Stimulated activated naive CD8-positive, alpha-beta T cell treated with anti-CD3 and anti-CD28 coated beads, Interleukin-15, Interleukin-2, amounts not matched to agents 100 U/mL and 50 U/mL, for 24 hours (primary cell): Measurements from ENCODE around the gene COL4A5.
"Not testable (repeated sequence)": the region's sequence is repeated elsewhere in the genome, so short reads cannot be mapped to it uniquely, and the experiment has no call there.

Source experiments
- ATAC-seq: fragments of 150-1000 bp; cut with Tn5 transposase; one replicate; pipeline ENCODE4 v1.10.0; 2021
- DNase-seq: peaks from one replicate; pipeline ENCODE4 v3.0.0; 2021

The COL4A5 gene

DNA sequence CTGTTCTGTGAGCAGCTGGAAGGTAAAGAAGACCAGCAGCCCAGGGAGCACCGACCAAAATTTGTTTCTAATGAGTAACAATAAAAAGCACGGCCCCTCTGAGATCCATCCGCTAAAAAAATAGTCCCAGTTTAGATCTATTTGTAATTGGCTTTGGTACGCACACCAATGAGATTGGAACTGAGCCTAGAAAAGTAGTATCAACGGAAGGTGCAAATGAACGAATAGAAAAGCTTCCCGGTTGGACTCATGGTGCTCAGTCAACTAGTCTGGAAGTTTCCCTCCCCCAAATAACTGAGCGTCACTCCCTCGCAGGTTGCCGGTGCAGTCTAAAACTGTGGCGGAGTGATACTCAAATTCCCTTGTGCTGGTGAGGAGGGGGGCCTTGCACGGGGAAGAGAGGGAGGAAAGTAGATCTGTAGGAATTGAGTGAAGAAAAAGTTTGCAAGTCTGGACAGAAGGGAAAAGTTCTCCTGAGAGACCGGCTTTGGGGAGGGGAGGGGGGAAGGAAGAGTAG is at the start of gene COL4A5:
Gene COL4A5 (plus strand): TSS at position 413 of the 517 bp plus-strand sequence. CDS start 288 bp downstream, outside the sequence.
- DNase-seq (no peak), ATAC-seq (no peak)

DNA sequence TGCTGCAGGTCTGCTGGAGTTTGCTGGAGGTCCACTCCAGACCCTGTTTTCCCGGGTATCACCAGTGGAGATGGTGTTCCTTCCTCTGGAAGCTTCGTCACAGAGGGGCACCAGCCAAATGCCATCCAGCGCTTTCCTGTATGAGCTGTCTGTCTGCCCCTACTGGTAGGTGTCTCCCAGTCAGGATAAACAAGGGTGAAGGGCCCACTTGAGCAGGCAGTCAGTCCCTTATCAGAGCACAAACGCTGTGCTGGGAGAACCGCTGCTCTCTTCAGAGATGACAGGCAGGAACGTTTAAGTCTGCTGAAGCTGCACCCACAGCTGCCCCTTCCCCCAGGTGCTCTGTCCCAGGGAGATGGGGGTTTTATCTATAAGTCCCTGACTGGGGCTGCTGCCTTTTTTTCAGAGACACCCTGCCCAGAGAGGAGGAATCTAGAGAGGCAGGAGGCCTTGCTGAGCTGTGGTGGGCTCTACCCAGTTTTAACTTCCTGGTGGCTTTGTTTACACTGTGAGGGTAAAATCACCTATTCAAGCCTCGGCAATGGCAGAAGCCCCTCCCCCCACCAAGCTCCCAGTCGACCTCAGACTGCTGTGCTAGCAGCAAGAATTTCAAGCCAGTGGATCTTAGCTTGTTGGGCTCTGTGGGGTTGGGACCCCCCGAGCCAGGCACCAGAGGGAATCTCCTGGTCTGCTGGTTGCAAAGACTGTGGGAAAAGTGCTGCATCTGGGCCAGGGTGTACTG is 48.5 kb upstream of the COL4A5 start:
- ATAC-seq, DNase-seq: not testable (repeated sequence)

DNA sequence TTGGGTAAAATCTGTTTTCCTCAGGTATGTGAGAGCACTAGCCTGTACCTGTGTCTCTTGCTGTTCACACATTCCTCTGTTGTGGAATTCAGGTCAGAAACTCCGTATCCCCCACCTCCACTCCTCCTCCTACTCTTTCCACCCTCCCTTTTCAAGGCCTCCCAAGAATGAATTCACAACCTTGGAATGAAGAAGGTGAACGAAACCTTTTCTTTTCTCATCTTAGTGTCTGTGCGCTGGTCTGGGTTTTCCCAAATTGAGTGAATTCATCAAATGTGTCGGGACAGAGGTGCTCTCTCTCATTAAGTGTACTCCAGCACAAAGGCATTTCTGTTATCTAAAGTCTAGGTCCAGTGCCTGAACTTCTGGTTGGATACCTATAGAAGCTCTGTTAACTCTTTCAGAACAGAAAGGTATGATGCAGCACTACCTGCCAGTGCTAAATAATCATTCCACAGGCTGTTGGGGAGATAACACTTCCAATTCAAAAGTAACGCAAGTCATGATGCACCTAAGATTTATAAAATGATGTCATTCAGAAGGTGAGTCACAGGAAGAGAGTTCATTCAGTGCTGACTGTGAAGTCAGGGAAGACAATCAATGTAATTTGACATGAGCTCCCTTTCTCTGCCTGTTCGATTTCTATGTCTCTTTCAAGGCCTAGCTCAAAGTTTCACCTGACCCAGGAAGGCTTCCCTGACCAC is 43.3 kb upstream of the COL4A5 start:
- no peak for ATAC-seq
- DNase-seq: no peak

DNA sequence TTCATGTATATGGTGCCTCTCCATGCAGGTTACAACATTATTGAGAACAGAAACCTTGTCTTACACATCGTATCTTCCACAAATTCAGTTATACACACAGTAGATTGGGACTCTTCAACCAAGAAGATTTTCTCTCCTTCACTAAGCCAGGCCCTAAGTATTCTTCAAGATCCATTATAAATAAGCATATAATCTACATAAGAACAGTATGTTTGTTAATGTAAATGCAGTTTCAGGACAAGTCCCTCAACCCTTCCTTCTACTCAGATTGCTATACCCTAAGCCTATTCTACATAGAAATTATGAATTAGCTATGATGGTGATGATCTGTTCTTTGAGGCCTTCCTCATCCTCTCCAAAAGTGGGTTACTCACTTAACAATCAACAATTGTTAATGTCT is 42.7 kb upstream of the COL4A5 start:
- no peak for ATAC-seq

DNA sequence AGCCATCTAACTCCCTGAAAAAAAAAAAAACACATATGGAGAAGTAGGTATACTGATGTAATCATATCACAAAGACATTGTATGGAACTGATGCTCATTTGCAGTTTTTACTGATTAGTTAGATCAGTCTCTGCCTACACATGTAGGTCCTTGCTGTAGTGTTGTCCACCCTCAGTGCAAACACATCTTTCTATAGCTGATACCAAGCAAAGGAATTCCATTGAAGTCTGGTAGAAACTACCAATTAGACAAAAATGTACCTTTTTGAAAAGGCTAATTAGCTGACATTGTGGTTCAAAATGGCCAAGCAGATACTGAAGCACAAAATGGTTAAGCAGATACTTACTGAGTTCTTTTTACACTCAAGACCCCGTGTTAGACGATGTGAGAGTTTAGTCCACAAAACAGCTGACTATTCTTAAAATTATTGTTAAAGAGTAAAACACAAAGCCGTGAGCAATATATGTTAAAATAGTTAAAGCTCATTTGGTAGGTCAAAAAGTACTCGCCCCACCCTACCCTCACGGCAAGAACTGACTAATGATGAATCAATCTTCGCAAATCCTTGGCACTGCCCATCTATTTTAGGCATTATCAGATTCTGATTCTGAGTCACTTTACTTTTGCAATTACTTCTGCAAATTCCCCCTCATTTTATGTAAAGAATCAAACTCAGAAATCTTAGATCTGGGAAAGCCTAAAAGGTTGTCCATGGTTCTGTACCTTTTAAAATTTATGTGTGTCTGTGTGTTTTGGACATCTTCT is 41.8 kb upstream of the COL4A5 start:
- ATAC-seq (no peak), DNase-seq (no peak)

More for the DNA sequence above, 42.7 kb upstream of the COL4A5 start:
- DNase-seq: no peak

DNA sequence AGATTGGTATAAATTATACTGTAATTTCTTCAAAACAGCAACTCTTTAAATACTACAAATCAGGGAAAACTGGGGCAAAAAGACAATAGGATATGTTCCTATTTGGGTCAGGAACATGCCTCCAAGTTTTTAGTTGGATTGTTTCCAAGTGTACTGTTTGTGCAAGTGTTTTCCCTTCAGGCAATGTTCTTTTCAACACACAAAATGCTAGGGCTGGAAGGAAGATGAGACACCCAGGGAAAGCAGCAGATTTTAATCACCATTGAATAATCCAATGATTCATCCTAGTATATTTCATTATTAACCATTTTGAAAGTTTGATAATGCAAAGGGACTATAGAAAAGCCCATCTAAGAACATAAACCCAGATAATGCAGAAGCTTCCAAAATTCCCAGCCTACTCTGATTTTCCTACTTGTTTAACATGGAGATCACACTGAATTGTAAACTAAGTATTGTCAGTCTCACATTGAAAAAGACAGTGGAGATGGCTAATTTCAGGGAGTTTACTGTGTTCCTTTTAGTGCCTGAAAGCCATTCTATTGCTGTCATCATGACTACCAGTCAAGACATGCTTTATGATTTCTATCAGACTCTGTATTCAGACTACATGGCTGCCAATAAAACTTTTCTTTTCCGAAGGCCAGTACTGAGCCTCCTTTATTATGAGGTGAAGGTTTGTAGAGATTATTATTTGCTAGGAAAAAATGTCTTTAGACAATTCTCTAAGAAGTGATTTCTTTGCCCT is 40.0 kb upstream of the COL4A5 start:
- DNase-seq (no peak), ATAC-seq (no peak)

DNA sequence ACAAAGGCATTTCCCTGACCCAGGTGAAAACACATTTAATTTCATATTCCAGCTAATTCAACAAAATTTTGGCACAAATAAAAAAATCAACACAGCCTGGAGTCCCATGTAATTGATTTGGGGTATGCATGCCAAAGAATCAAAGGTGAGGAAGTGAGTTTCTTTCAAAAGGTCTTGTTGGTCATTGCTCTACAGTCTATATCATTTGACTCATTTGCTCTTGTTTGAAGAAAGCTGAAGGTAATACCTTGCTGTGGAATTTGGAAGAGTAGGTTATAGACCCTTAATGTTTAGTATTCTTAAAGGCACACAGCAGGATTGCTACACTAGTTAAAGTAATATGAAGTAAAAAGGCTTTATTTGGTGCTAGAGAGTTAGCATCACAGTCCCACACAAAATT is 26.9 kb upstream of the COL4A5 start:
- DNase-seq: no peak
- no peak for ATAC-seq

DNA sequence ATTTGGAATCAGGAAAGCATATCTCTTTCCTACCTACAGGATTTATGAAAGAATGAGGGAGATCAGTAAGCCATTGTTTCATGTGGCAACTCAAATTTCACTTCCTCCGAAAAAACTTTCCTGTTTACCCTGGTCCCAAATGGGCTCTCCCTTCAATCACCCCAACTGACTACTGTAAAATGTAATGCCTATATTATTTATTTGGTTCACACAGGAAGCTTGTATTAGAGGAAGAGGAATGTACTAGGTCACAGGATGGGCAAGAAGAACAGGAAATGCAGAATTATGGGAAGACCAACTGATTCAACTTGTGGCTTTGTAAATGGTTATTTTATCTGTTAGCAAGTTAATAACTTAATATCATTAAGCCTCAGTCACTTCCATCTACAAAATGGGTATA is 24.5 kb upstream of the COL4A5 start:
- DNase-seq (no peak), ATAC-seq (no peak)

DNA sequence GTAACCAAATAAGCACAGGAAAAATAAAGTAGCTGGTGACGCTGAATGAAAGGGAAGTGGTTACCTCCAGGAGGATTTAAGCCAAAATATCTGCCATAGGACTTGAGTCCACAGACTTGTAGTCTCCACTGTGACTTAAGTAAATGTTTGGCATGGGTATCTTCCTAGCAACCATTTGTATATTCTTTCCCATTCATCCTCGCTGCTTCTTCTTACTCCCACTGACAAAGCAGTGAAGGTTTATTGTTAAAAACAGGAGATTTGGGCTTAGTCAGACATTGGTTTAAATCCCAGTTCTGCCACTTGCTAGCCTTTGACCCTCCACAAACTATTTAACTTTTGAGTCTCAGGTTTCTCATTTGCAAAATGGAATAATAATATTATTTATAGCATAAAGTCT is 23.7 kb upstream of the COL4A5 start:
- DNase-seq: no peak
- ATAC-seq: no peak

DNA sequence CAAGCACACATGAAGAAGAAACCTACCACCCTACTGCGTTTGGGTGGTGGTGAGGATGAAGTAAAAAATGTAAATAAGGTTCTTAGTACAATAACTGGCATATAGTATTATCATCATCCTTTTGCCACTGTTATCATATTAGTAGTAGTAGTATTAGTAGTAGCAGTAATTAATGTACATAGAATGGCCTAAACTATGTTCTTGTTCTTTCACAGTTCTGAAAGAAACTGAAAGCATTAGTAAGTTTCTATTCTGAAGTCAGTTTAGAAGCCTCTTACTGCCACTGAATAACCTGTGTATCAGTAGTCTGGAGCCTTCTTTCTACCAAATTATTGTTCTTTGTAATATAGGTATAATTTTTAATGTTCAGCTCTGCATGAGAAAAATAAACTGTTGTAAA is 22.4 kb upstream of the COL4A5 start:
- no peak for DNase-seq
- ATAC-seq: no peak

DNA sequence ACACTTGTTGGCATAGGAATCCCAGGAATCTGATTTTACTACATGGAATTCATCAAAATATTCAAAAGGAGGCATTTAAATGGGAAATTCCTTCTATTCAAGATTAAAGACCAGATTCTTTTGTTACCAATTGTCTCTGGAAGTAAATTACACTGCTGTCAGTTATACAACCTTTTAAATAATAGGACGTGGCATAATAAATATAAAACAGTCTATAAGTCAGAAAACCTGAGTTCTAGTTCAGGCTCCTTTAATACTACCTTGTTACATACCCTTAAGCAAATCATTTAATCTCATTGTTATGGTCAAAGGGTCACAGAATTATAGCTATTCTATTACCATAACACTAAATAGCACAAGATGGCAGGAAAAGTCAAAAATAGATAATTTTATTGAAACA is 20.2 kb upstream of the COL4A5 start:
- DNase-seq (no peak), ATAC-seq (no peak)

DNA sequence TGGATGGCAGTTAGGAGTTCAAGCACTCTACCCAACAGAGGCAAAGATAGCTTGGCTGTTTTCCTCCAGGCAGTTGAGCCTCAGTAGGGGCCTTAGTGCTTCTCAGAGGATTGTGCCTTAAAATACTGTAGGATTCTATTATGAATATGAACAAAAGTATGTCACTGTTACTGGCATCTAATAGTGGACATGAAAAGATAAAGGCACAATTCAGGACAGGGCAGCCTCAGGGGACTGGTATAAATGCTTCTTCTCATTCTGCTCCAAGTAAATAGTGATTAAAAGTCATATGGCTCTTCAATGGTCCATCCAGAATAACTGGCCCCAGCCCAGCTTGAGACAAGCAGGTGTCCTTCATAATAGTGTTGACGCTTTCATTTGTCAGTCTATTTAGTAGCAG is 19.2 kb upstream of the COL4A5 start:
- DNase-seq (no peak), ATAC-seq (no peak)

DNA sequence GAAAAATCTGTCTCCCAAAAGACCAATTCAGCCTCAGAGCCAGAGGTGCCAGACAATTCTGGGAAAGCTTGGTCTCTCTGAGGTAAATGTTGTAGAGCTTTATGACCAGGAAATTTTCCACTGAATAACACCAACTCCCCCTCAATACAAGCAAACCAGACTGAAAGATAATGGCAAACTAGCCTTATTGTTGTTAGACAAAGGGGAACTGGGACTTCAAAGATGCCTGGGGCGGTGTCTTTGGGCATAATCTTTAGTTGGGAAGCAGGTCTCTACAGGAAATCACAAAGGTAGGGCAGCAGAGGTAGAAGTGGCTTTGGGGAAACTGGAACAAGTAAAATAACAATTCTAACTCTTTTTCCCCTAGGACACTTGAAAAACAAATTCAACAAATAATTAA is 13.4 kb upstream of the COL4A5 start:
- DNase-seq (no peak), ATAC-seq (no peak)

DNA sequence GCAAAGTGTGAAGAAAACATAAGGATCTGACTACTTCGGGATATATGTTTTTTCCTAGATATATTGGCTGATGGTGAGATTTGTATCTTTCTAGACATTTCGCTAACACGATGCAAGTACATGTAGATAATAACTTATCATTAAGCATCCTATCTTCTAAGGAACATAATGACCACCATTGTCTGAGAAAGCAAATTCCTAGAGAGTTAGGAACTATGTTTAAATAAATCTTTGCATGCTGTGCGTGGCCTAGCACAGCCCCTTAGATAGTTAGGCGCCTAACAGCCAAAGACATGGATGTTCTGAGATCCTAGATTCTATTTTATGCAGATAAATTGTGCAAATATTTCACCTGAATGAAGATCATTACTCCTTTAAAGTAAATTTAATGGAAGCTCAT is 4.4 kb upstream of the COL4A5 start:
- ATAC-seq: no peak
- no peak for DNase-seq

DNA sequence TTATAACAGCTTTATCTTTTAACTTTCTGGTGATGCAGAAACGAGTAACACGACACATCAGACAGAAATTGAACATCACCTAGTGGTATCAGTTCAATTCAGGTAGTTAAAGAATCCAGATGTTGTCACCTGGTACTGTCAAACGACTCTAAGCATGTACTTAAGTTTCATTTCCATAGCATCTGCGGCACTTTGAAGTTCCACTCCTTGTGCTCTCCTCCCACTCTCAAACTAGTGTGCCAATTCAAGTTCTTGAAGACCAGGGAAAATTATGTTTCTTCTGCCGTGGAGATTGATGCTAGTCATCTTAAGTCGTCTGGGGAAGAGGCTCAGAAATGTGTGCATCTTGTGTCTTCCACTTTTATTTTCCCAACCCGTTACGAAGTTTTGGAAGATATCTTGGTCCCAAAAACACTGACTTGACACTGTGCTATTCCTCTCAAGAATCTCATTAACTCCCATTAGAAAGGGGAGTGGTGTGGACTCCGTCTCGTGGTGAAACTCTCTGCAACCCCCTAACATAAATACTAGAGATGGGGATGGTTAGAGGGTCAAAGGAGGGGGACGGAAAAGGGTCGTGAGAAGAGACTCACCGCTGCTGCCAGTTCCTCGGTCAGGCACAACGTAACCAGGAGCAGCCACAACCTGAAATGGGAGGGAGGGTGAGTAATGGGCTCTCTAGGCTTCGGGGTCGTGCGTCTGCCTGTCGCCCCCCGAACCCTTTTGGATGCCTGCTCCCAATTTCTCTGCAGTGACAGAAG is 2.1 kb upstream of the COL4A5 start:
- no peak for ATAC-seq
- no peak for DNase-seq

DNA sequence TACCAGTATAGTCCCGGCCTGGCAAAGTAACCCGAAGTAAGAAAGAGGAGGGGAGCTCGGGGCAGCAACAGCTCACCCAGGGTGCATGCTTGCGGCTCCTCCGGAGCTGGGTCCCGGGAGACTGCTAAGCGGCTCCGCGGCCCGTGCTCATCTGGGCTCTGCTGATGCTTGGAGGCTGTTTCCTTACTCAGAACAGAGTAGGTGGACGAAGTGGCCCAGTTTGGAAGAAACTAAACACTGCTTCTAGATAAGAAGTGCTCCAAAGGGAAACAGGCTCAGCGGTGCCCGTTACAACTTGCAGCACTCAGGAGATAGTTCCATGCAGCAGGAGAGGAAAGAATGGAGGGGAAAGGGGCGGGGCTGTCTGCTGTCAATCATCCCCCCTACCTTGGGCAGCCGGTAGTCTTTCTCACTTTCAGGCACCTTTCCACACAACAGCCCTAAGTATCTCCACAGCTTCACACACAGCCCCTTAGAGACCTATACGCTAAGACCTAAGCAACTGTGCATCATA is 1.5 kb upstream of the COL4A5 start, which contains the start of gene COL4A6:
Gene COL4A6 (minus strand): TSS at position 313 of the 514 bp plus-strand sequence. CDS start 226 bp downstream, at position 87.
- no peak for DNase-seq
- no peak for ATAC-seq

DNA sequence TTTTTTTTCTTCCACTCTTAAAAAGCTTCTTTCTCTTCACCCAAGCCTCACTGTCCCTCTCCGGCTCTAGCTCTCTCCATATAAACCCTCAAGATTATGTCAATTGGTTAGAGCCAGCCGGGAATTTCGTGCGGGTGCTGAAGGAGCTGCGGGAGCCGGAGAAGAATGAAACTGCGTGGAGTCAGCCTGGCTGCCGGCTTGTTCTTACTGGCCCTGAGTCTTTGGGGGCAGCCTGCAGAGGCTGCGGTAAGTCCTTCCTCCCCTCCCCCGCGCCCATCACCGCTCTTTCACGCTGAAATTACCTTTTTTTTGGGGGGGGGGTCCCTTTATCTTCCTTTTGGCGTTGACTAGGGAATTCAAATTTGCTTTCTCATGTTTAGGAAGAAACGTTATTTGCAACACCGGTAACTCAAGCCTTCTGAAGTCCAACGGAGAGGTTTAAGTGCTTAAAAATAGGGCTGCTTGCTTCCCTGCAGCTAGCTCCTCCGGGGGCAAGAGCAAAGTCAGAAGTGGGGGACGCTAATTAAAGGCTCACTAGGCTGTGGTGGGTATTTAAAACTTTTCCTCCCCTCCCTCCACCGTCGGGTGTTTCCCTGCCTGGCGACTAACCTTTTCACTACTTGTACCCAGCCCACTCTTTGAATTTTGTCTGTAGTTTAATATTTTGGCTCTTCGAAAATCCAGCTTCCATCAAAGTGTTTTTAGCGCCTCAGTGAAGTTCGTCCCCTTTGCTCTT is 491 bp downstream of the COL4A5 start:
- DNase-seq: no peak
- ATAC-seq: no peak

DNA sequence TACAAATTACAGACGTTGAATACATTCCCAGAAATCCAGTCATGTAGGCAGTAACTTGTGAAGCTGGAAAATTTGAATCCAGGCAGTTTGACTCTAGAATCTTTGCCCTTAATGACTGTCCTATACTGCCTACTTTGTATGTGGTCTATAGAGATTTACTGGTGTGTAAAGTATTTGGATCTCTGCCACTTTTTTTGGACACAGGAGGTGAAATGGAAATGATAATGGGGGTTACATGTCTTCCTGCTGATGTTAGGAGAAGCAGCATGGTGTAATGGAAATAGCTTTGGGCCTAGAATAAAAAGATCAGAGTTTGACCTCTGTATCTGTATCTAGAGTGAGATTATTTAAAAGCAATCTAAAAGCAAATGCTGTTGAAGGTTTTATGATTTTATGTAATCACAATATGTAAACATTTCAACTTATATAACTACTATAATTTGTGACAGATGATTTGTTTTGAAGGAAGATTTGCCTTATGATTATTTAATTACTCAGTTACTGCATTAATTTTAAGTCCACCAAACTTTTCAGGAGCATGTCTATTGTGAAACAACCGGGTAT is 3.3 kb downstream of the COL4A5 start:
- no peak for DNase-seq
- no peak for ATAC-seq

DNA sequence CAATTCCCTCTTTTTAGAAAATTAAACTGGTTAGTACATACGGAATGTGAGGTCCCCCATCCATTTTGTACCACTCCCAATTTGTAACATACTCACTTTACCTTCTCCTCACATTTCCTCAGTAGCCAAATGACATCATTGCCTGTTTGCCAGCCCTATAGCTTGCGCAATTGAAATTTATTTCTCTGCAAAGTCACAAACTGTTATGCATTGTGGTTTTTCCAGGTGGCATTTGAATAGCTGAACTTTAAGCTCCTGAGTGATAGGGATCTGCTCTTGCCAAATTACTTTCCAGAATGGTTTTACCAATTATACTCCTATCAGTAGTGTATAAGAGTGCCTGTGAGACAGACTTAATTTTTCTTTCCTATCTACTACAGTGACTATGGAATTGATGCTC is 7.7 kb downstream of the COL4A5 start:
- DNase-seq: no peak
- no peak for ATAC-seq

DNA sequence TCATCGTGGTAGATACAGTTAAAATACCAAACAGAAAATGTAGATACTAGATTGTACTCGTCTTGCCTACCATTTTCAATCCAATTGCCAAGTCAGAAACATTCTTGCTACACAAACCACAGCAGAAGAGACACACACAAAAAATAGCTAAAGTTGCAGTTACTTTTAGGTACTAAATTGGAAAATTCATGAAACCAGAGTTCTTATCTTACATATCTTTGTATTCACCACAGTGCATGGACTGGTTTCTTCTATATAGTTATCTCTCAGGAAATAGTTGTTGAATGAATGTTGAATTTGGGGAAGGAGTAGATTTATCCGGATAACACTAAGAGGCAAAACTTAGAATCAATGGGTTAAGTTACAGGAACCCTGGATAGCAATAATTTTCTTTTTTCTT is 14.2 kb downstream of the COL4A5 start:
- ATAC-seq (no peak), DNase-seq (no peak)
